ENCODE data around the gene HS6ST3. TPM values are rescaled to one million over a fixed set of nuclear protein-coding genes. Genes with fewer than 3 reads are reported as not detected.

Gene HS6ST3
- total and polyA plus RNA-seq, 2 donors (not counting 1 experiment from before 2014, with no cell fraction given) = not detected

DNA sequence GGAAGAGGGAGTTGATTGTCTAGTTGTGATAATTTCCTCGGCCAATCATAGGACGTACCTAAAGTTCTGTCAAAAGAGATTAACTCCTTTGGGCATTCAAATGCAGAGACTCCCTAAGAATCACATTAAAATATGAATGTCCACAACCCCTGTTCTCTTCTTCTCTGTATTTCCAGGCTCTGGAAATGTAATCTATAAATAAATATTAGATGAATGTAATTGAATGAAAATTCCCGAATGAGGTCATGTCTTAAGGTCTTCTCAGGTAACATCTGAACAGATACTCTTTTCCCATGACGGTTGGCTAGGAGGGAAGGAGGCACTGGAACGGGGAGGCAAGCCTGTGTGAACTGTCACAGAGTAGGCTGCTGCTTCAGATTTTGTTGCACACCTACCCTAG, 759.2 kb downstream of the HS6ST3 start:
- H3K27ac ChIP-seq (ENCODE audit: insufficient read depth, low read length) = no peak overlapping the region
- H3K79me2 ChIP-seq (ENCODE audit: control insufficient read depth, insufficient read depth, low read length) = no peaks in the 10 kb centered on the region
- H4K20me1 ChIP-seq (ENCODE audit: control insufficient read depth, extremely low read depth, insufficient read depth, low read length) = no peaks in the 10 kb centered on the region
- H3K27me3 ChIP-seq (ENCODE audit: control insufficient read depth, insufficient read depth, low read length) = no peaks in the 10 kb centered on the region
- no peak overlapping the region for H2AFZ ChIP-seq (ENCODE audit: low read length)
- no peaks in the 10 kb centered on the region for H3K9me3 ChIP-seq (ENCODE audit: control insufficient read depth, insufficient read depth, low read depth, low read length)
- H3K9ac ChIP-seq (ENCODE audit: insufficient read depth, low read length) = no peak overlapping the region
- DNase-seq (ENCODE audit: low read depth in 2 of 2) = no peak
- no peak overlapping the region for H3K4me3 ChIP-seq (replicated peaks in 1 of 4; ENCODE audit: control extremely low read depth in 1 of 4, insufficient read depth in 1 of 4, low read depth in 3 of 4, low read length in 4 of 4)
- no peaks in the 10 kb centered on the region for H3K4me1 ChIP-seq (ENCODE audit: control insufficient read depth, extremely low read depth, insufficient read depth, low read length)
- H3K4me2 ChIP-seq (ENCODE audit: extremely low read depth, insufficient read depth, low read length) = no peak overlapping the region
- TF ChIP-seq, protein P1, sequence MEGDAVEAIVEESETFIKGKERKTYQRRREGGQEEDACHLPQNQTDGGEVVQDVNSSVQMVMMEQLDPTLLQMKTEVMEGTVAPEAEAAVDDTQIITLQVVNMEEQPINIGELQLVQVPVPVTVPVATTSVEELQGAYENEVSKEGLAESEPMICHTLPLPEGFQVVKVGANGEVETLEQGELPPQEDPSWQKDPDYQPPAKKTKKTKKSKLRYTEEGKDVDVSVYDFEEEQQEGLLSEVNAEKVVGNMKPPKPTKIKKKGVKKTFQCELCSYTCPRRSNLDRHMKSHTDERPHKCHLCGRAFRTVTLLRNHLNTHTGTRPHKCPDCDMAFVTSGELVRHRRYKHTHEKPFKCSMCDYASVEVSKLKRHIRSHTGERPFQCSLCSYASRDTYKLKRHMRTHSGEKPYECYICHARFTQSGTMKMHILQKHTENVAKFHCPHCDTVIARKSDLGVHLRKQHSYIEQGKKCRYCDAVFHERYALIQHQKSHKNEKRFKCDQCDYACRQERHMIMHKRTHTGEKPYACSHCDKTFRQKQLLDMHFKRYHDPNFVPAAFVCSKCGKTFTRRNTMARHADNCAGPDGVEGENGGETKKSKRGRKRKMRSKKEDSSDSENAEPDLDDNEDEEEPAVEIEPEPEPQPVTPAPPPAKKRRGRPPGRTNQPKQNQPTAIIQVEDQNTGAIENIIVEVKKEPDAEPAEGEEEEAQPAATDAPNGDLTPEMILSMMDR (conservative IDR thresholded peaks at IDR 0.05 in 1 of 2, IDR thresholded peaks at IDR 0.05 in 1 of 2; ENCODE audit: low read depth in 1 of 2, low read length in 2 of 2) = no peak
- TF ChIP-seq EZH2 (IDR thresholded peaks at IDR 0.05; ENCODE audit: low read length, missing control alignments) = no peak
- no peaks in the 10 kb centered on the region for H3K36me3 ChIP-seq (ENCODE audit: control insufficient read depth, insufficient read depth, low read length)

DNA sequence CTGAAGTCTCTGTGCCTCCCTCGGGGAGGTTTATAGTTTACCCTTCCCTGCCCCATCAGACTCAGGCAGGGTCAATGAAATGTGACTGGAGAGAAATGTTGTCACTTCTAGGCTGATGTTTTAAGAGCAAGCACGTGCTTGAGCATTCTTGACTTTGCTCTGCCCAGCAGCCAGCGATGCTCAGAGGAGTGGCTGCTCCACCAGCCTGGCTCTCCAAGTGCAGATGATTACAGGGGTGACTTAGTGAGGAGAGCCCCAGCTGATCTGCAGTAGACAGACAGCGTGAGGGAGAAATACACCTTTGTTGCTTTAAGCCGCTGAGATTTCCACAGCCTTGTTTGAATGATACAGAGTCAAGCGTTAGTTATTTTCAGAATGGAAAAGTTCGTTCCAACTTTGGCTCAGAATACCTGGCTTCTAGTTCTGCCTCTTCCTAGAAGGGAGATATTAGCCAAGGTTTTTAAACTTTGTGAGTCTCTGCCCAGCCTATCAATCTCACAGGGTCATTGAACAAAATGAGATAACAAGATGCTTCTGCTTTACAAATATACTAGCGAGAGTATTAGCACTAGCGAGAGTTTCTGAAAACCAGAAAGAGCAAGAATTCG, 760.7 kb downstream of the HS6ST3 start:
- Histone ChIP-seq H3K4me1 (ENCODE audit: control insufficient read depth, extremely low read depth, insufficient read depth, low read length) (no peaks in the 10 kb centered on the region), H3K4me3 (replicated peaks in 1 of 4; ENCODE audit: control extremely low read depth in 1 of 4, insufficient read depth in 1 of 4, low read depth in 3 of 4, low read length in 4 of 4) (no peak overlapping the region), H3K27me3 (ENCODE audit: control insufficient read depth, insufficient read depth, low read length) (no peaks in the 10 kb centered on the region), H3K27ac (ENCODE audit: insufficient read depth, low read length) (no peak overlapping the region), H3K9me3 (ENCODE audit: control insufficient read depth, insufficient read depth, low read depth, low read length) (no peaks in the 10 kb centered on the region), H2AFZ (ENCODE audit: low read length) (no peak overlapping the region), H3K9ac (ENCODE audit: insufficient read depth, low read length) (no peak overlapping the region), H3K36me3 (ENCODE audit: control insufficient read depth, insufficient read depth, low read length) (no peaks in the 10 kb centered on the region), H3K4me2 (ENCODE audit: extremely low read depth, insufficient read depth, low read length) (no peak overlapping the region), H4K20me1 (ENCODE audit: control insufficient read depth, extremely low read depth, insufficient read depth, low read length) (no peaks in the 10 kb centered on the region), H3K79me2 (ENCODE audit: control insufficient read depth, insufficient read depth, low read length) (no peaks in the 10 kb centered on the region)
- no peak for DNase-seq (ENCODE audit: low read depth in 2 of 2)
- TF ChIP-seq EZH2 (IDR thresholded peaks at IDR 0.05; ENCODE audit: low read length, missing control alignments) = no peak
- TF ChIP-seq, protein P1 (conservative IDR thresholded peaks at IDR 0.05 in 1 of 2, IDR thresholded peaks at IDR 0.05 in 1 of 2; ENCODE audit: low read depth in 1 of 2, low read length in 2 of 2) = no peak

DNA sequence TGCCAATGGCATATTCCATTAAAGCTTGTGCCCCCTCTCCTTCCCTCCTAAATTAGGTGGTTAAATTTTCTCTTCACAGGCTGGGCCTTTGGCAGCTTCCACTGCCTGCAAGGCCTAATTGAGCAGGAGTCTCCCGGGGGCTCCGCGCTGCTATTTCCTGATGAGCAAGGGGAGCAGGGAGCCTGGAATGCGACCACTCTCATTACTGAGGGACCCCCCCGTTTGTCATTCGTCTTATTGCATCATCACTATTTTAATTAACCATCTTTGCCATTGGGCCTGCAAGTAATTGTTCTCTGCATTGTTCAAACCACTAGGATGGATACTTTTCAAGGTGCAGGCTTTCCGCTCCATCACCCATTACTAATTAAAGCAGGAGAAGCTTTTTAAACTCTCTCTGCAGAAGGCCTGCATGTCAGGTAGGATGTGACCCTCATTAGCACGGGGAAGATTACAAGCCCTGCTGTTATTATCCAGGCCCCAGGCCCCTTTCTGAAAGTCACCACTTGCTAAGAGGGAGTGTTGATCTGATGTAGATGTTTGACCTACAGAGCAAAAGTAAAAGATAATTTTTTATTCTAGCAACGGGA, 762.0 kb downstream of the HS6ST3 start:
- no peak for DNase-seq (ENCODE audit: low read depth in 2 of 2)
- Histone ChIP-seq H4K20me1 (ENCODE audit: control insufficient read depth, extremely low read depth, insufficient read depth, low read length) (no peaks in the 10 kb centered on the region), H3K79me2 (ENCODE audit: control insufficient read depth, insufficient read depth, low read length) (no peaks in the 10 kb centered on the region), H3K4me2 (ENCODE audit: extremely low read depth, insufficient read depth, low read length) (no peak overlapping the region), H3K27me3 (ENCODE audit: control insufficient read depth, insufficient read depth, low read length) (no peaks in the 10 kb centered on the region), H2AFZ (ENCODE audit: low read length) (no peak overlapping the region), H3K4me1 (ENCODE audit: control insufficient read depth, extremely low read depth, insufficient read depth, low read length) (no peaks in the 10 kb centered on the region), H3K4me3 (replicated peaks in 1 of 4; ENCODE audit: control extremely low read depth in 1 of 4, insufficient read depth in 1 of 4, low read depth in 3 of 4, low read length in 4 of 4) (no peak overlapping the region), H3K36me3 (ENCODE audit: control insufficient read depth, insufficient read depth, low read length) (no peaks in the 10 kb centered on the region), H3K9me3 (ENCODE audit: control insufficient read depth, insufficient read depth, low read depth, low read length) (no peaks in the 10 kb centered on the region), H3K9ac (ENCODE audit: insufficient read depth, low read length) (no peak overlapping the region), H3K27ac (ENCODE audit: insufficient read depth, low read length) (no peak overlapping the region)
- TF ChIP-seq, protein P1 (conservative IDR thresholded peaks at IDR 0.05 in 1 of 2, IDR thresholded peaks at IDR 0.05 in 1 of 2; ENCODE audit: low read depth in 1 of 2, low read length in 2 of 2) = no peak
- no peak for TF ChIP-seq EZH2 (IDR thresholded peaks at IDR 0.05; ENCODE audit: low read length, missing control alignments)
